ENCODE measurements around the gene YTHDF2. TPM values are rescaled to one million over a fixed set of nuclear protein-coding genes. Genes with fewer than 3 reads are reported as not detected.
"Not testable (repeated sequence)": the region's sequence is repeated elsewhere in the genome, so short reads cannot be mapped to it uniquely, and the experiment has no call there.

YTHDF2 gene
- total and polyA plus RNA-seq, 3 donors from 2014 or later = 63.3 to 89.4 (median 69.6) TPM

GRCh38 chr1:28758420-28758819 lies 21.7 kb downstream of the YTHDF2 start:
- H3K36me3 ChIP-seq (ENCODE audit: low read depth, missing control alignments) = no peaks in the 10 kb centered on the region
- no peak overlapping the region for H3K27ac ChIP-seq
- no peaks in the 10 kb centered on the region for H3K27me3 ChIP-seq
- 79% methylated on average over 4 of the region's 4 CpGs for WGBS, 2 donors
- H3K4me3 ChIP-seq = no peak overlapping the region
- intact Hi-C loops (cut with DNase I; ENCODE audit: low total_unique reads) = no loop called here
- TF ChIP-seq POLR2A (IDR thresholded peaks at IDR 0.05) (no peak), CTCF (IDR thresholded peaks at IDR 0.05) (no peak)
- no peak for DNase-seq
- peaks cover 41% of the 10 kb centered on the region for H3K4me1 ChIP-seq
- no peaks in the 10 kb centered on the region for H3K9me3 ChIP-seq

GRCh38 chr1:28759257-28759656 lies 22.5 kb downstream of the YTHDF2 start:
- no peak for TF ChIP-seq POLR2A (IDR thresholded peaks at IDR 0.05)
- no peak for TF ChIP-seq CTCF (IDR thresholded peaks at IDR 0.05)
- no peaks in the 10 kb centered on the region for H3K36me3 ChIP-seq (ENCODE audit: low read depth, missing control alignments)
- no peaks in the 10 kb centered on the region for H3K9me3 ChIP-seq
- no peak for DNase-seq
- no peaks in the 10 kb centered on the region for H3K27me3 ChIP-seq
- no peak overlapping the region for H3K27ac ChIP-seq
- H3K4me3 ChIP-seq = no peak overlapping the region
- WGBS, 2 donors = 95 to 97% methylated on average over 3 of the region's 3 CpGs
- intact Hi-C loops (cut with DNase I; ENCODE audit: low total_unique reads) = no loop called here
- peaks cover 34% of the 10 kb centered on the region for H3K4me1 ChIP-seq

- intact Hi-C loops (cut with DNase I; ENCODE audit: low total_unique reads) = no loop called here
- H3K36me3 ChIP-seq (ENCODE audit: low read depth, missing control alignments) = no peaks in the 10 kb centered on the region
- peaks cover 34% of the 10 kb centered on the region for H3K4me1 ChIP-seq
- 90 to 97% methylated on average over 5 of the region's 5 CpGs for WGBS, 2 donors
- TF ChIP-seq CTCF (IDR thresholded peaks at IDR 0.05) (no peak), POLR2A (IDR thresholded peaks at IDR 0.05) (no peak)
- no peak for DNase-seq
- H3K9me3 ChIP-seq = no peaks in the 10 kb centered on the region
- no peak overlapping the region for H3K4me3 ChIP-seq
- H3K27me3 ChIP-seq = no peaks in the 10 kb centered on the region
- no peak overlapping the region for H3K27ac ChIP-seq
Measured at GRCh38 chr1:28761189-28761588, 24.4 kb downstream of the YTHDF2 start.

GRCh38 chr1:28766532-28767183 lies 29.9 kb downstream of the YTHDF2 start:
- Histone ChIP-seq H3K27me3 (no peaks in the 10 kb centered on the region), H3K36me3 (ENCODE audit: low read depth, missing control alignments) (no peaks in the 10 kb centered on the region), H3K4me1 (peaks cover 56% of the 10 kb centered on the region), H3K4me3 (no peak overlapping the region), H3K27ac (peak overlapping the region in 1 of 2 donors; percentile 6), H3K9me3 (no peaks in the 10 kb centered on the region)
- no peak for TF ChIP-seq CTCF (IDR thresholded peaks at IDR 0.05)
- no peak for TF ChIP-seq POLR2A (IDR thresholded peaks at IDR 0.05)
- no peak for DNase-seq
- 83 to 86% methylated on average over 2 of the region's 2 CpGs for WGBS, 2 donors
- intact Hi-C loops (cut with DNase I; ENCODE audit: low total_unique reads) = no loop called here

- Histone ChIP-seq H3K36me3 (ENCODE audit: low read depth, missing control alignments) (no peaks in the 10 kb centered on the region), H3K9me3 (no peaks in the 10 kb centered on the region), H3K4me1 (peaks cover 50% of the 10 kb centered on the region), H3K4me3 (no peak overlapping the region), H3K27ac (peak overlapping the region; percentile 32 to 46), H3K27me3 (no peaks in the 10 kb centered on the region)
- DNase-seq = no peak
- WGBS, 2 donors = 79 to 86% methylated on average over 3 of the region's 3 CpGs
- intact Hi-C loops (cut with DNase I; ENCODE audit: low total_unique reads) = no loop called here
- TF ChIP-seq CTCF (IDR thresholded peaks at IDR 0.05) (no peak), POLR2A (IDR thresholded peaks at IDR 0.05) (no peak)
Measured at GRCh38 chr1:28770601-28771165, 33.9 kb downstream of the YTHDF2 start.

GRCh38 chr1:28771921-28772320 lies 35.2 kb downstream of the YTHDF2 start:
- peak overlapping the region in 1 of 2 donors; percentile 46 for H3K27ac ChIP-seq
- H3K4me1 ChIP-seq = peaks cover 43% of the 10 kb centered on the region
- H3K4me3 ChIP-seq; DNase-seq; H3K27me3 ChIP-seq; H3K36me3 ChIP-seq (ENCODE audit: low read depth, missing control alignments); intact Hi-C loops (cut with DNase I; ENCODE audit: low total_unique reads); H3K9me3 ChIP-seq: not testable (repeated sequence)
- WGBS, 2 donors = 75 to 88% methylated on average over 10 of the region's 10 CpGs

All from testis (tissue), 3 donors.